ENCODE measurements around the gene VPS13C. TPM values are rescaled to one million over a fixed set of nuclear protein-coding genes. Genes with fewer than 3 reads are reported as not detected.
"Not testable (repeated sequence)": the region's sequence is repeated elsewhere in the genome, so short reads cannot be mapped to it uniquely, and the experiment has no call there.

The VPS13C gene
- polyA plus RNA-seq, 2 of the 4 experiments (the other 2 are of a cell fraction): 13.2 to 26.5 TPM

DNA sequence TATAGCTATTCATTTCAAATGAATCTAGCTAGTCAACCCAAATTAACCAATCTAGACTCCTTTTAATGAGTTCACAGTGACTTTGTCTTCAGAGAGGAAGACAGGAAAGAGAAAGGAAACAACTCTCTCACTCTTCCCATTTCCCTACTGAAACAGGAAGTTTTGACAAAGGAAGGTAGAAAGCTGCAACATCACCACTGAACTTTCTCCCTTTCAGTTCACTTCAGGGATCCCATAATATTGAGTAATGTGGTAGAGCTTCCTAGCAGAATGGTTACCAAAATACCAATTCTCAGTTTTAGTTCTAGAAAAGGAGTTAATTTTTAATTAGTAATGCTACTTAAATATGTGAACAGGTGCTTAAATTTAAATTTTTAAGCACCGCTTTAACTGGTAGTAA, 7.5 kb downstream of the VPS13C start (continued):
- TF ChIP-seq, protein P1, sequence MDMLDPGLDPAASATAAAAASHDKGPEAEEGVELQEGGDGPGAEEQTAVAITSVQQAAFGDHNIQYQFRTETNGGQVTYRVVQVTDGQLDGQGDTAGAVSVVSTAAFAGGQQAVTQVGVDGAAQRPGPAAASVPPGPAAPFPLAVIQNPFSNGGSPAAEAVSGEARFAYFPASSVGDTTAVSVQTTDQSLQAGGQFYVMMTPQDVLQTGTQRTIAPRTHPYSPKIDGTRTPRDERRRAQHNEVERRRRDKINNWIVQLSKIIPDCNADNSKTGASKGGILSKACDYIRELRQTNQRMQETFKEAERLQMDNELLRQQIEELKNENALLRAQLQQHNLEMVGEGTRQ (IDR thresholded peaks at IDR 0.05): no peak
- TF ChIP-seq FOSL2 (IDR thresholded peaks at IDR 0.05) (no peak), FOSL2 (CRISPR knock-in tag; IDR thresholded peaks at IDR 0.05) (no peak), HEYL (CRISPR knock-in tag; IDR thresholded peaks at IDR 0.05) (no peak)

DNA sequence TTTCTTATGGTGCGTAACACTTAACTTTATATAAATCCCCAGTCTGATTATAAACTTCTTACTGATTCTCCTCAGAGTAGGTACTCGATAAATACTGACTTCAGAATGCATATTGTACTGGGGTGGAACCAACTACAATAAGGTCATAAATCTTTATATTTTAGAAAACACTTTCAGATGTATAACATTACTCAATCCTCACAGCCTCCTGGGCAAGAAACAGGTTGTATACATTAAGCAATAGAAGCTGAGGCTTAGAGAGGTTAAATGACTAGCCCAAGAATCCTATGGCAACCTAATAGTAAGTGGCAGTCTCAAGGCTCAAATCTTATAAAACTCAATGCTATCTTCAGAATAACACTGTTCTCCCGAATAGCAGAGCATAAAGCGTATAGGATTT, 9.1 kb downstream of the VPS13C start:
- H3K27ac ChIP-seq: no peak overlapping the region
- peaks cover 6% of the 10 kb centered on the region; the same call in 2 of the 3 replicates for H3K4me1 ChIP-seq
- TF ChIP-seq TFCP2L1 (CRISPR knock-in tag; IDR thresholded peaks at IDR 0.05): no peak
- no peak for TF ChIP-seq RFX5 (IDR thresholded peaks at IDR 0.05)
- no peak for TF ChIP-seq RARB (CRISPR knock-in tag; IDR thresholded peaks at IDR 0.05)
- no peaks in the 10 kb centered on the region for H3K9me3 ChIP-seq
- no peak for ATAC-seq
- WGBS (ENCODE audit: missing lambda C conversion rate): 91% methylated on average over 4 of the region's 4 CpGs
- ChIA-PET CTCF (interaction anchor here (1.7 kb wide), 1 partner anchor 269 kb away, joined by 3 read pairs; no protein-coding TSS in a partner anchor), POLR2A (no interaction called here)
- no peak for FAIRE-seq
- no peak for DNase-seq (ENCODE audit: low read depth in 1 of 2, low spot score in 1 of 2)
- no peak overlapping the region for H3K4me3 ChIP-seq
- H3K4me2 ChIP-seq: no peak overlapping the region

DNA sequence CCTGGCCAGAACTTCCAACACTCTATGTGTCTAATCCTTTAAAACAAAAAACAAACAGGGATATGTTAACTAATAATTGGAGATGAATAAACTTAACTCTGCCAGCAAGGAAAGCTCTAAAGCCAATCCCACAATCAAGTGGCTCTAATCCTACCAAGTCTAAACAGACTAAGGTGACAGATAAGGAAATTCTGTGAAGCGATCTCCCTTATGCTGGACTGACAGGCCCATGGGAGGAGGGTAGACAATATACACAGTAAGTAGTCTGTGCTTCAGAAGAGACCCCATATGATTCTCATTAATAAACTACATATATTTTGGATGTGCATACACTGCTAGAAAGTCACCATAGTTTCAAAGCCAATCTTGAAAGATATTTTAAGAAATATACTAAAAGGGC, 10.1 kb downstream of the VPS13C start:
- CTCF ChIA-PET: interaction anchor here (1.7 kb wide), 1 partner anchor 270 kb away, joined by 3 read pairs; no protein-coding TSS in a partner anchor
- H3K4me3 ChIP-seq: no peak overlapping the region
- no peak for ATAC-seq
- no peak overlapping the region for H3K4me2 ChIP-seq
- TF ChIP-seq ATOH8 (CRISPR knock-in tag; IDR thresholded peaks at IDR 0.05; ENCODE audit: low read depth) (no peak), RNF2 (IDR thresholded peaks at IDR 0.05; ENCODE audit: borderline replicate concordance, low read depth) (no peak), ESRRA (IDR thresholded peaks at IDR 0.05; ENCODE audit: borderline replicate concordance, low read length) (no peak), NPAS2 (CRISPR knock-in tag; IDR thresholded peaks at IDR 0.05; ENCODE audit: borderline replicate concordance) (no peak)
- POLR2A ChIA-PET: no interaction called here
- FAIRE-seq: no peak
- no peak for DNase-seq (ENCODE audit: low read depth in 1 of 2, low spot score in 1 of 2)
- 89% methylated on average over 1 of the region's 1 CpG for WGBS (ENCODE audit: missing lambda C conversion rate)
- peaks cover 5% of the 10 kb centered on the region; the same call in 2 of the 3 replicates for H3K4me1 ChIP-seq
- no peaks in the 10 kb centered on the region for H3K9me3 ChIP-seq
- no peak overlapping the region for H3K27ac ChIP-seq

GRCh38 chr15:62048254-62048653, 12.0 kb downstream of the VPS13C start:
- 87% methylated on average over 4 of the region's 4 CpGs for WGBS (ENCODE audit: missing lambda C conversion rate)
- POLR2A ChIA-PET: not testable (repeated sequence)

GRCh38 chr15:62047282-62047827, 12.9 kb downstream of the VPS13C start:
- no peaks in the 10 kb centered on the region for H3K4me1 ChIP-seq
- TF ChIP-seq SMC3 (IDR thresholded peaks at IDR 0.05) (no peak), RNF2 (IDR thresholded peaks at IDR 0.05; ENCODE audit: borderline replicate concordance, low read depth) (no peak), MAZ (IDR thresholded peaks at IDR 0.05; ENCODE audit: borderline replicate concordance, low read depth, low read length) (no peak), FOSL2 (IDR thresholded peaks at IDR 0.05) (no peak), FOSL2 (CRISPR knock-in tag; IDR thresholded peaks at IDR 0.05) (no peak), PHF8 (IDR thresholded peaks at IDR 0.05; ENCODE audit: borderline replicate concordance, low read depth) (no peak), HOXB5 (CRISPR knock-in tag; IDR thresholded peaks at IDR 0.05) (no peak), ZNF302 (CRISPR knock-in tag; IDR thresholded peaks at IDR 0.05) (no peak), ESRRA (IDR thresholded peaks at IDR 0.05; ENCODE audit: borderline replicate concordance, low read length) (no peak), GATA3 (IDR thresholded peaks at IDR 0.05; ENCODE audit: borderline replicate concordance) (no peak), NFE2L2 (conservative IDR thresholded peaks at IDR 0.05; ENCODE audit: low read length) (no peak), TP53 (CRISPR knock-in tag; IDR thresholded peaks at IDR 0.05) (no peak), NR3C1 (IDR thresholded peaks at IDR 0.05) (no peak), ELK1 (IDR thresholded peaks at IDR 0.05; ENCODE audit: low read depth, low read length) (no peak), NPAS2 (CRISPR knock-in tag; IDR thresholded peaks at IDR 0.05; ENCODE audit: borderline replicate concordance) (no peak)
- TF ChIP-seq, protein P1 (IDR thresholded peaks at IDR 0.05): no peak
- DNase-seq (ENCODE audit: low read depth in 1 of 2, low spot score in 1 of 2) (no peak), ATAC-seq (no peak), FAIRE-seq (peak; percentile 67)
- 88% methylated on average over 2 of the region's 2 CpGs for WGBS (ENCODE audit: missing lambda C conversion rate)
- no peak overlapping the region for H3K27ac ChIP-seq
- POLR2A ChIA-PET: no interaction called here
- CTCF ChIA-PET: no interaction called here
- no peaks in the 10 kb centered on the region for H3K9me3 ChIP-seq
- H3K4me2 ChIP-seq: no peak overlapping the region
- no peak overlapping the region for H3K4me3 ChIP-seq

More at GRCh38 chr15:62048254-62048653, 12.0 kb downstream of the VPS13C start:
- H3K4me3 ChIP-seq; FAIRE-seq; H3K27ac ChIP-seq; ATAC-seq; CTCF ChIA-PET; H3K4me2 ChIP-seq; DNase-seq (ENCODE audit: low read depth in 1 of 2, low spot score in 1 of 2); H3K4me1 ChIP-seq; H3K9me3 ChIP-seq: not testable (repeated sequence)

Data from A549 (cell line).